Spinal cord (tissue), 10 donors: Measurements from ENCODE around the gene TUBG1. TPM values are rescaled to one million over a fixed set of nuclear protein-coding genes. Genes with fewer than 3 reads are reported as not detected.
"Not testable (repeated sequence)": the region's sequence is repeated elsewhere in the genome, so short reads cannot be mapped to it uniquely, and the experiment has no call there.

Source experiments
- DNase-seq, 6 donors: peaks; one replicate each; pipeline versions ENCODE4 v3.0.0 to v3.0.0-alpha.2; 2013 to 2015; ENCODE audit warnings: low spot score in 6 of 6, low read depth in 4 of 6
- H3K27ac ChIP-seq: one replicate; pipeline ENCODE4 v1.5.1; 2013; ENCODE audit warnings: low read depth, low read length, control low read depth
- H3K27me3 ChIP-seq: one replicate; pipeline ENCODE4 v1.6.1; 2013; ENCODE audit warnings: low read length; ENCODE audit not compliant: control insufficient read depth, insufficient read depth
- H3K36me3 ChIP-seq: one replicate; pipeline ENCODE4 v1.6.1; 2013; ENCODE audit warnings: low read length; ENCODE audit not compliant: control insufficient read depth, insufficient read depth
- H3K4me1 ChIP-seq: one replicate; pipeline ENCODE4 v1.6.1; 2013; ENCODE audit warnings: low read length; ENCODE audit not compliant: control insufficient read depth, insufficient read depth
- H3K4me3 ChIP-seq: one replicate; pipeline ENCODE4 v1.5.1; 2013; ENCODE audit warnings: low read depth, low read length, control low read depth
- H3K9me3 ChIP-seq: one replicate; pipeline ENCODE4 v1.6.1; 2013; ENCODE audit warnings: low read length; ENCODE audit not compliant: control insufficient read depth, insufficient read depth
- WGBS: methylation state at CpG from one replicate; pipeline ENCODE4 v1.1.5; 2013; ENCODE audit warnings: missing lambda C conversion rate; ENCODE audit not compliant: insufficient coverage; 5-methylcytosine and 5-hydroxymethylcytosine counted together
- polyA plus RNA-seq, 2 donors: library from polyadenylated mRNA; unstranded; fragments of 120-200 nt; gene quantifications; one replicate each; pipeline ENCODE4 v1.2.1, GENCODE V29; 2013; ENCODE audit not compliant: insufficient read length in 2 of 2
- total RNA-seq, 2 donors: library from RNA; depleted of rRNA in 1 of 2; stranded (reverse); fragments of 120-200 nt in 1 of 2; fragments of >200 nt in 1 of 2; gene quantifications; one replicate each; pipeline versions ENCODE4 v1.2.3 to v1.2.4, GENCODE V29; 2013 to 2014
- donor health status: healthy.

Gene TUBG1
- total and polyA plus RNA-seq, 4 donors: 17.0 to 67.4 (median 49.9) TPM

DNA sequence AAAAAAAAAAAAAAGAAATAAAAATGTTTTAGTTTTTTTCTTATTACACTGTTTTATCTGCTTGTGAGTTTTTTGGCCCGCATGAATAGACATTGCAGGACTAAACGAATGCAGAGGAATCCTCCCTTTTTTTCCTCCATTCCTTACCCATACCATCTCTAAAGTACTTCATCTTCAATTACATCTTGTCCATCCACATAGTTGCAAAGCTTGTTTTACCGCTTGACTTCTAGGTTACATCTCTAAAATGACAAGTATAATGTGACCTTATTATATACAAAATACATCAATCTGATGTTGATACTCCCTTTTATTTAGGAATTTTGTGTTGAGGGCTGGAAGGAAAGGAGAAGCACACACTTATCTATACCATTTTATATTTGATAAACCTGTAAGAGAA, 13.1 kb upstream of the TUBG1 start:
- WGBS: no CpG with 5 or more reads among the region's 3 CpGs
- Histone ChIP-seq H3K27ac (no peak overlapping the region), H3K4me3 (no peak overlapping the region), H3K9me3 (no peaks in the 10 kb centered on the region), H3K4me1 (no peaks in the 10 kb centered on the region), H3K27me3 (no peaks in the 10 kb centered on the region), H3K36me3 (peaks cover 7% of the 10 kb centered on the region)
- DNase-seq: no peak

DNA sequence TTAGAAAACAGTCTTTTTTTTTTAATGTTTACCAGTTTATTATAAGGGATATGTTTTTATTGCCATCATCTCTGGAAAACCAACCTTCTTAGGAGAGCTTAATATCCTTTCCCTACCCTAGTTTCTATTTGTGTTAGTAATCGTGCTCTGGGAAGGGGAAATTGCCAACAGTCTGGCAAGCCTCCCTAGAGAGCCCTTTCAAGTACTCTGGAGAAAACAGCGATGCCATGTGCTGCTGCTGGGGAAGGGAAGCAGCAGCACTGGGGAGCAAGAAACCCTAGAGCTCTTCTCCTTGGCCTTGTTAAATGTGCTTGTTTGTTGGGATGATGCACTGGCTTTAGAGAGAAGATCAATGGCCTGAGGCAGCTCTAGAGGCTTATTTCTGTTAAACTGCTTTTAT, 10.6 kb upstream of the TUBG1 start:
- Histone ChIP-seq H3K4me3 (no peak overlapping the region), H3K27ac (no peak overlapping the region), H3K4me1 (no peaks in the 10 kb centered on the region), H3K27me3 (no peaks in the 10 kb centered on the region), H3K36me3 (peaks cover 5% of the 10 kb centered on the region), H3K9me3 (no peaks in the 10 kb centered on the region)
- peak in 2 of 6 donors; percentile 44 to 70 for DNase-seq
- WGBS: 33% methylated on average over 1 of the region's 2 CpGs

DNA sequence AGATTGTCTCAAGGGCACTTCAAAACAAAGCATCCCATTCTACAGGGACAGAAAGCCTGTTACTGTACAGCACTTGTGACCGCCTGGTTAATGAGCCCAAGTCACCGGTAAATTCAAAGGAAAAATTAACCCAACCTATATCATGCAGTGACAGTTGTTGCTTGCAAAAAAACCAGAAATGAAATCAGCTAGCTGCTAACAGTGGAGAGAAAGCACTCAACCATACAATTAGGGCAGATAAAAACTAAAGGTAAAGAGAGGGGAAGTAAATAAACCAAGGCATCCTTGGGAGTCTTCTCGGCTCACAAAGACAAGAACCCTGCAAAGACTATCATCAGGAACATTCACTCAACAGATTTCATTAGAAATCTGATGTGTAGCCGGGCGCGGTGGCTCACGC, 6.2 kb upstream of the TUBG1 start:
- 100% methylated on average over 1 of the region's 7 CpGs for WGBS
- Histone ChIP-seq H3K4me3 (no peak overlapping the region), H3K36me3 (peaks cover 3% of the 10 kb centered on the region), H3K27ac (no peak overlapping the region), H3K9me3 (no peaks in the 10 kb centered on the region), H3K4me1 (peaks cover 17% of the 10 kb centered on the region), H3K27me3 (no peaks in the 10 kb centered on the region)
- no peak for DNase-seq

DNA sequence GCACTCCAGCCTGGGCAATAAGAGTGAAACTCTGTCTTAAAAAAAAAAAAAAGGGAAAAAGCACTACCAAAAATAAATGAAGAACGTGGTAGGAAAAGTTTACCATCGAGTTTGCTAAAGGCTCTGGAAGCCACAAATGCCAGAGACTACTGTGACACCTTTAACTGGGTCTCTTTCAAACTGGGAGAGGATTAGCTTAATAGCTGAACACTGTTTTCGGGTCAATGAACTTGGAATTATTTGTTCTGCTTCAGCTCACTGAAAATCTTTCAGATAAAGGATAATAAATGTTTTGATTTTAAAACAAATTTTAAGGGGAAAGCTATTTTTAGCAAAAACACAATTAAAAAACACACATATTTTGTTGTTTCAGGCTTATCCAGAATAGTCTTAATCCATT, 1.7 kb upstream of the TUBG1 start:
- H3K9me3 ChIP-seq: no peaks in the 10 kb centered on the region
- H3K4me3 ChIP-seq: peak overlapping the region; percentile 87
- peaks cover 16% of the 10 kb centered on the region for H3K36me3 ChIP-seq
- no peak overlapping the region for H3K27ac ChIP-seq
- no CpG with 5 or more reads among the region's 3 CpGs for WGBS
- no peaks in the 10 kb centered on the region for H3K27me3 ChIP-seq
- DNase-seq: no peak
- peaks cover 21% of the 10 kb centered on the region for H3K4me1 ChIP-seq

DNA sequence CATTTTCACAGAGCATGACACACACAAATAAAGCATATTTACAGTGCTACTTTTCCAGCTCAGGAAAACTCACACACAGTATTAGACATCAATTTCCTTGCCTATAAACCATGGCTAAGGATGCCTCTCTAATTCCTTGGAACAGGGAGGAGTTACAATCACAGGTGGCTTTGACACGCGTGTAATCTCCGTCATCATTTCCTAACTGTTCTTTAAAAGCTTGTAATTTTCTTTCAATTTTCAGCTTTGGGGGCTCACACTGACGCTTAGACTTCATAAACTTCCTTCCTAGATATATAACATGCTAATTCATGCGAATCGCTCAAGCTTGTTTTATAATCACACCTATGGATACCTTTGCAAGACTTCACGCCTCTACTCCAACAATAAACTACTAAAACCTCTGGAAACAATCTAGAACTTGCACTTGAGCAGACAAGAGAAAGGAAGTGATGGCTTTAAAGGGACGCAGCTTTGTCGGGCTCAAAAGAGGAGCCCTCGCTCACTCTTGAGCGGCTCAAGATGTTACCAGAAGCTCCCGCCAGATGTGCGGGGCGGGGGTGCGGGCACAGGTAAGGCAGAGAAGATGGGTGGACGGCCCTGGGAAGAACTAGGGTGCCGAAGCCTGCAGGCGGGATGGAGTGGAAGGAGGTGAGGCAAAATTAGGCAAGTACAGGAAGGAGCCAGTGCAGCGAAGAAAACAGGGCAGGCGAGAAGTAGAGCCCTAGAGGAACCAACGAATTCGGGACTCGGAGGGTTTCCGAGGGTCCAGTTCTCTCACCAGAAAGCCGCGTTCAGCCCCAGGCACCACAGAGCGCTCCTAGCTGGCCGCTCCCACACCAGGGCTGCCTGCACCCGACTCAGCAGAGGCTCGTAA, 940 bp upstream of the TUBG1 start:
- whole genome bisulfite sequencing: 2% methylated on average over 29 of the region's 30 CpGs
- H3K4me1 ChIP-seq: peaks cover 21% of the 10 kb centered on the region
- H3K4me3 ChIP-seq: peak overlapping the region; percentile 87
- DNase-seq: no peak
- no peaks in the 10 kb centered on the region for H3K27me3 ChIP-seq
- H3K9me3 ChIP-seq: no peaks in the 10 kb centered on the region
- H3K36me3 ChIP-seq: peaks cover 24% of the 10 kb centered on the region
- H3K27ac ChIP-seq: peak overlapping the region; percentile 92

DNA sequence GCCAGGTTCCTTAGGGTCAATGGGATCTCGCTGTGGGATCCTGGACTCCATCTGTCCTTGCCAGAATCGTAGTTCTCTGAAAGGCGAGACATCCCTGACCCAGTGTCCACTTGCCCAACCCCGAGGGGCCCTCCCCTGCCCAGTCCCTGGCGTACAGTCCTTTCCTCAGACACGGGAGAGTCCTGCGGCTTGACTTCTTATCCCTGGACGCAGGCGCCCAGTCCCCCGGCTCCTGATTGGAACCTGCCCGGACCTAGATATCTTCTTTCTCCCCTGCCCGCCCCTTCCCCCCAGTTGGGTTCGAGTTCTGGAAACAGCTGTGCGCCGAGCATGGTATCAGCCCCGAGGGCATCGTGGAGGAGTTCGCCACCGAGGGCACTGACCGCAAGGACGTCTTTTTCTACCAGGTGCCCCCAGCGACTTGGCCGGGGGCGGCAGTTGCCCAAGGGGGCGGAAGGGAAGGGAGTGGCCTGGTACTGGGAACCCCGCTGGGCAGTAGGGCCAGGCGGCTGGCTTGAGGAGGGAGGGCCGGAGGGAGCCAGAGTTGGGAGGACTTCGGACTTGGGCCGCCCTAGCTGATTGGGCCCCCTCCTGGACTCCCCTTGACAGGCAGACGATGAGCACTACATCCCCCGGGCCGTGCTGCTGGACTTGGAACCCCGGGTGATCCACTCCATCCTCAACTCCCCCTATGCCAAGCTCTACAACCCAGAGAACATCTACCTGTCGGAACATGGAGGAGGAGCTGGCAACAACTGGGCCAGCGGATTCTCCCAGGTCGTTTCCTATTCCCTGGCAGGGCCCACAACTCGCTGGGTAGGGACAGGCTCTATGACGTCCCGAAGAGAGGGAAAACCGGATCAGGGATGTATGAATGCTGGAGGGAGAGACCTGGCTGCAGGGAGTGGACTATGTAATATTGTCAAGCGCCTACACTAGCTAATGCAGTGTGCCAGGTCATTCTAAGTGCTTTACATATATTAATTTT, 625 bp downstream of the TUBG1 start:
- Histone ChIP-seq H3K4me1 (peaks cover 21% of the 10 kb centered on the region), H3K36me3 (peaks cover 39% of the 10 kb centered on the region), H3K27ac (peak overlapping the region; percentile 78), H3K4me3 (peak overlapping the region; percentile 87)
- H3K9me3 ChIP-seq, H3K27me3 ChIP-seq, DNase-seq: not testable (repeated sequence)
- 3% methylated on average over 23 of the region's 42 CpGs for WGBS

DNA sequence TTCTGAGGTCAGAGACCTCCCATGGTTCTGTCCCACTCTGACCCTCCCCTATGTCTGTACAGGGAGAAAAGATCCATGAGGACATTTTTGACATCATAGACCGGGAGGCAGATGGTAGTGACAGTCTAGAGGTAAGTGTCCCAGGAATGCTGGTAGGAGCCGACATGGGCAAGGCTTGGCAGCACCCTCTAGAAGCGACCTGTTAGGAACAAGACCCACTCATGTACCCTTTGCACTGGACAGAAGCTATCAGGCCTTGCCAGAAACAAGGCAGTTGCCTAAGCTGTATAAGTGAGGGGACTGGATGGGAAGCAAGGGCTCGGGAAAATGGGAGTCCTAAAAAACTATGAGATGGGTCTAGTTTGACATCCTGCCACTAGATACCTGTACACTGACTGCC, 2.5 kb downstream of the TUBG1 start:
- H3K27me3 ChIP-seq: no peaks in the 10 kb centered on the region
- no peak for DNase-seq
- no peak overlapping the region for H3K4me3 ChIP-seq
- H3K4me1 ChIP-seq: peaks cover 12% of the 10 kb centered on the region
- 100% methylated on average over 1 of the region's 4 CpGs for WGBS
- H3K27ac ChIP-seq: no peak overlapping the region
- no peaks in the 10 kb centered on the region for H3K9me3 ChIP-seq
- peaks cover 39% of the 10 kb centered on the region for H3K36me3 ChIP-seq

DNA sequence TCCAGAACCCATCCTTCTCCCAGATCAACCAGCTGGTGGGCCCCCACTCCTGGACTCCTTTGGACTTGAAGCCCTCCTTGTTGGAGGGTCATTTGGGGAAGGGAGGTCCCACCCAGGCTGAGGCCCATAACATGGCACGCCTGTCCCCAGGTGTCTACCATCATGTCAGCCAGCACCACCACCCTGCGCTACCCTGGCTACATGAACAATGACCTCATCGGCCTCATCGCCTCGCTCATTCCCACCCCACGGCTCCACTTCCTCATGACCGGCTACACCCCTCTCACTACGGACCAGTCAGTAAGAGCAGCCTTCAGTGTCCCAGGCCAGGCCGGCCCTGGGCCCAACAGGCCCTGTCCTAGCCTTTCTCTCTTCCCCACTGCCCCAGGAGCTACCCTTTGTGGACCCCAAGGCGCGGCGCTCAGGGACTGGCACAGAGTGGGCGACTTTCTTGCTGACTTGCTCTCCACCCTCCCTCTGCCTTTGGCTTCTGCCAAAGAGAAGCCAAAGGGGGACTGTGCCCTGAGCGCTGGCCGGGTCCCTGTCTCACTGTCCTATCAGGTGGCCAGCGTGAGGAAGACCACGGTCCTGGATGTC, 4.3 kb downstream of the TUBG1 start:
- no peak overlapping the region for H3K27ac ChIP-seq
- no peak overlapping the region for H3K4me3 ChIP-seq
- H3K36me3 ChIP-seq: peaks cover 39% of the 10 kb centered on the region
- no peak for DNase-seq
- no peaks in the 10 kb centered on the region for H3K9me3 ChIP-seq
- peaks cover 15% of the 10 kb centered on the region for H3K4me1 ChIP-seq
- no peaks in the 10 kb centered on the region for H3K27me3 ChIP-seq
- WGBS: 92% methylated on average over 13 of the region's 17 CpGs

DNA sequence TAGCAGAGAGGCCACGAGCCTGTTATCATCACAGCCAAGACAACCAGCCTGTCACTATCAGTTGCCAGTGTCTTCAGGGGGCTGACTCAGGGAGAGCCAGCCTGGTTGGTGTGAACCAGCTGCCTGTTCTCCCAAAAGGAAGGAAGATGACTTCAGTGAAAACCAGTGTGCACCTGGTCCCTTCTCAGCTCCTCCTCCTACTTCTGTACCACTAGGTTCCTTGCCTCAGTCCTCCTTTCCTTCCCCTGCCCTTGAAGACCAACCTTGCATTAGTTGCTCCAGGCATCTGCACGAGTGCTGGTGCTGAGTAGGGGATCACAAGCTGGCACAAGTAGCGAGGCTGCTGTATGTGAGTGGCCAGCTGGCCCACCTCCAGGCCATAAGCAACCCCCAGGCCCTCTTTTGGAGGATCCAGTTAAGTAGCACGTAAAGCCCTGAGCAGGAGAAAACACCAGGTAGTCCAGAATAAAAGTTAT, 8.5 kb downstream of the TUBG1 start:
- Histone ChIP-seq H3K9me3 (no peaks in the 10 kb centered on the region), H3K27me3 (no peaks in the 10 kb centered on the region), H3K27ac (no peak overlapping the region), H3K4me1 (peaks cover 13% of the 10 kb centered on the region), H3K4me3 (no peak overlapping the region), H3K36me3 (peaks cover 24% of the 10 kb centered on the region)
- WGBS: 60% methylated on average over 1 of the region's 4 CpGs
- peak in 2 of 6 donors; percentile 5 to 9 for DNase-seq
